HL-60 (cell line): ENCODE measurements around the gene KRT75.

ENCODE experiments used
- CTCF ChIP-seq: IDR thresholded peaks from one replicate; pipeline ENCODE4 v1.5.1; 2011; ENCODE audit warnings: low read length, control low read depth, inconsistent platforms; ENCODE audit not compliant: insufficient read depth
- POLR2AphosphoS5 ChIP-seq: IDR thresholded peaks from 2 replicates; pipeline ENCODE4 v1.6.1; 2012; ENCODE audit warnings: low read depth

DNA sequence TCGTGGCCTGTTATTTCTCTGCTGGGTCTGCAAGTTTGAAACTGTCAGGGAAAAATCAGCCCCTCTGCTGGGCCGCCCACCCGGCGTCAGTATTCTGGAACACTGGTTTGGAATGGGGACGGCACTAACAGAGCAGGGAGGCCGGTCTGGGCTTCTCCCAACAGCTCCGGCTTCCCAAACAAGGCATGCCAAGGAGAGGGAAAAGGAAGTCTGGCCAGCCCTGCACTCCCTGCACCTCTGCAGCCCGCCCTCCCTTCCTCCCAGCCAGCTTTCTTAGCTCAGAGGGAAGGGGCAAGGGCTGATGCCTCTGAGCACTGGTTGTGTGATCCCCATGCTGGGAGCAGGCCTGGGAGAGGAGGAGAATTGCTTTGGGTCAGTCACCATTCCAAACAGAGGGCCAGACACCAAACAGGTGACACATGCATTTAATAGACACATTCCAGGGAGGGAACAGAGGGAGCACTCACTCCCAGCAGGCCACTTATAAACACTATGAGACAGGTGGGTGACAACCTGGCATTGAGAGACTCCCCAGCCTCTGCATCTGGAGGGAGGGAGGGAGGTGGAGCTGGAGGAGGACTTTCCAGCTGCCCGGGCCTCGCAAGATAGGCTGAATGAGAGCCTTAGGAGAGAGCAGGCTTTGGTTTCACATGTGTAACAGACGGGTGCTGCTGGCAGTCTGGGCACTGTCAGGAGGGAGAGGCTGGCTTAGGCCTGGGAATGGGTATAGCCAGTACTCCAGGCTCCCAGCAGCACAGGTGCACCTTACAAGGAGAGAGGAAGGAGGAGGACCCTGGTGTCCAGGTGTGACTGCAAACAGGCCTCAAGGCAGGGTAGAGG is 10.3 kb downstream of the KRT75 start:
- TF ChIP-seq CTCF: no peak
- no peak for TF ChIP-seq POLR2AphosphoS5
